Neural cell (in vitro differentiated cells): ENCODE data around the gene IRF1. TPM values are rescaled to one million over a fixed set of nuclear protein-coding genes. Genes with fewer than 3 reads are reported as not detected.

ENCODE experiments used
- H2AFZ ChIP-seq: fragments of 200-600, 300-800 bp; sonication (generic), shearing (Covaris generic); 2 replicates; pipeline ENCODE4 v1.6.0; 2014; ENCODE audit warnings: low read depth, mild to moderate bottlenecking, antibody characterized with exemption, low read length, moderate library complexity
- H3F3A ChIP-seq: fragments of 200-600 bp; shearing (Covaris generic); 2 replicates; pipeline ENCODE4 v1.6.1; 2016; ENCODE audit warnings: mild to moderate bottlenecking, moderate library complexity, mixed read lengths, antibody characterized with exemption, low read length; ENCODE audit not compliant: insufficient read depth, poor library complexity, severe bottlenecking
- H3K27ac ChIP-seq: fragments of 200-600, 300-800 bp; sonication (generic), shearing (Covaris generic); 2 replicates; pipeline ENCODE4 v1.5.1; 2014; ENCODE audit warnings: mild to moderate bottlenecking, low read length, moderate library complexity
- H3K27me3 ChIP-seq: fragments of 300-800, 200-600 bp; sonication (generic), shearing (Covaris generic); 2 replicates; pipeline ENCODE4 v1.6.0; 2014; ENCODE audit warnings: mild to moderate bottlenecking, low read depth, low read length, moderate library complexity; ENCODE audit not compliant: insufficient read depth
- H3K36me3 ChIP-seq: fragments of 300-800, 200-600 bp; sonication (generic), shearing (Covaris generic); 2 replicates; pipeline ENCODE4 v1.5.1; 2014; ENCODE audit warnings: mild to moderate bottlenecking, antibody characterized with exemption, low read length, moderate library complexity; ENCODE audit not compliant: insufficient read depth
- H3K4me2 ChIP-seq: fragments of 300-800, 200-600 bp; sonication (generic), shearing (Covaris generic); 2 replicates; pipeline ENCODE4 v1.6.0; 2014; ENCODE audit warnings: mild to moderate bottlenecking, low read length
- H3K4me3 ChIP-seq: fragments of 300-800, 200-600 bp; sonication (generic), shearing (Covaris generic); 2 replicates; pipeline ENCODE4 v1.5.1; 2014; ENCODE audit warnings: mild to moderate bottlenecking, low read length, moderate library complexity
- H3K79me2 ChIP-seq: fragments of 200-600 bp; shearing (Covaris generic); replicated peaks from 2 replicates; pipeline ENCODE4 v1.6.0; 2014; ENCODE audit warnings: mild to moderate bottlenecking, low read length, moderate library complexity; ENCODE audit not compliant: insufficient read depth
- H3K9ac ChIP-seq: fragments of 300-800, 200-600 bp; sonication (generic), shearing (Covaris generic); 2 replicates; pipeline ENCODE4 v1.6.1; 2016; ENCODE audit warnings: mild to moderate bottlenecking, low read length, mixed read lengths
- H3K9me2 ChIP-seq: fragments of 200-600 bp; shearing (Covaris generic); 2 replicates; pipeline ENCODE4 v1.6.1; 2016; ENCODE audit warnings: mild to moderate bottlenecking, low read length, mixed read lengths; ENCODE audit not compliant: insufficient read depth
- H3K9me3 ChIP-seq: fragments of 200-600, 300-800 bp; sonication (generic), shearing (Covaris generic); 2 replicates; pipeline ENCODE4 v1.6.1; 2016; ENCODE audit warnings: mild to moderate bottlenecking, mixed run types, low read length, moderate library complexity, mixed read lengths
- H4K20me1 ChIP-seq: fragments of 200-600 bp; shearing (Covaris generic); 2 replicates; pipeline ENCODE4 v1.6.1; 2016; ENCODE audit warnings: mild to moderate bottlenecking, mixed run types; ENCODE audit not compliant: insufficient read depth
- EP300 ChIP-seq: fragments of 450-650 bp; conservative IDR thresholded peaks from 2 replicates; pipeline ENCODE4 v1.6.1; 2014; ENCODE audit warnings: antibody characterized with exemption, mild to moderate bottlenecking, moderate library complexity; ENCODE audit not compliant: poor library complexity, severe bottlenecking
- EZH2 ChIP-seq: fragments of 200-600, 300-800 bp; shearing (Covaris generic), sonication (generic); IDR thresholded peaks from 2 replicates; pipeline ENCODE4 v1.6.1; 2014; ENCODE audit warnings: antibody characterized with exemption, low read length, borderline replicate concordance, mild to moderate bottlenecking; ENCODE audit not compliant: insufficient read depth, poor library complexity, severe bottlenecking
- MXI1 ChIP-seq: fragments of 450-650 bp; conservative IDR thresholded peaks from 2 replicates; pipeline ENCODE4 v1.6.1; 2014; ENCODE audit warnings: antibody characterized with exemption, mild to moderate bottlenecking; ENCODE audit not compliant: poor library complexity, severe bottlenecking
- POLR2AphosphoS5 ChIP-seq: IDR thresholded peaks from 2 replicates; pipeline ENCODE4 v1.6.1; 2012
- RAD21 ChIP-seq: fragments of 450-650 bp; conservative IDR thresholded peaks from 2 replicates; pipeline ENCODE4 v1.6.1; 2014; ENCODE audit warnings: antibody characterized with exemption, mild to moderate bottlenecking, moderate library complexity
- REST ChIP-seq: IDR thresholded peaks from 2 replicates; pipeline ENCODE4 v1.6.1; 2012; ENCODE audit warnings: borderline replicate concordance
- SMC3 ChIP-seq: fragments of 450-650 bp; conservative IDR thresholded peaks from 2 replicates; pipeline ENCODE4 v1.6.1; 2014; ENCODE audit warnings: antibody characterized with exemption, mild to moderate bottlenecking, moderate library complexity; ENCODE audit not compliant: poor library complexity
- TAF1 ChIP-seq: IDR thresholded peaks from 2 replicates; pipeline ENCODE4 v1.6.1; 2012; ENCODE audit warnings: low read depth
- polyA plus RNA-seq: library from polyadenylated mRNA; depleted of rRNA; stranded (reverse); fragments of >200 nt; gene quantifications from 2 replicates; pipeline ENCODE4 v1.2.3, GENCODE V29; 2014
- TF ChIP-seq, protein P1 (sequence below): fragments of 450-650 bp; IDR thresholded peaks from 2 replicates; pipeline ENCODE4 v1.5.1; 2014; ENCODE audit warnings: antibody characterized with exemption, mild to moderate bottlenecking, moderate library complexity; ENCODE audit not compliant: poor library complexity, severe bottlenecking

The IRF1 gene
- polyA plus RNA-seq, 1 donor from 2014 or later: 0.67 TPM

DNA sequence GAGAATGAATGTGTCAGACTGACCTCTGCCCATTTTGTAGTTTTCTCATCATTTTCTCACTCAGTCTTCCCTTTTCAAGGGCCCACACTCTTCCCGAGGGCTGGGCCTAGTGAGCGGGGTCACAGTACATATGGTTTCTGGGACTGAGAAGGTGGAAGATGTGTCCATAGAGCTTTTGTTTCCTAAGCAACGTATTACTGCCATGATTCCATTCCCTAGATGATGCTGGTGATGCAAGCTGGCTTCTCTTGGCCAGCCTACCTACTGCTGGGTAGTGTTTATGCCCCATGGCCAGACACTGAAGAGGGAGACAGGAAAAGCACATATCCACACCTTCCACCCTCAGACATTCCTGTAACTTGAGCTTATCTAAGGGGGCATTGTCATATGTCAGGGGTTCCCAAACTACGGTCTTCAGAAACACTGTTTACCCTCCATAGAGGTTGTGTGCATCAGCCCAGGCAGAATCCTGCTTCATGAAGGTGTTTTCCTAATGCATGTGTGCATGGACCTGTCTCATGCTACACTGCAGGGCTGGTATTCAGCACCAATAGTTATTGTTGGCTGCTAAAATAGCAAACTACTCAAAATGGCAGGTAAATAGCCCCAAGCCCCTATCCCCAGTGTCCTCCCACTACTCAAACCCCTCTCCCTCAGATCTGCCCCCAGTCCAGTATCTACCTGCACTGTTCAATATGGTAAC lies 9.5 kb downstream of the IRF1 start:
- Histone ChIP-seq H2AFZ (no peak overlapping the region), H3K9ac (no peak overlapping the region), H3K9me2 (no peaks in the 10 kb centered on the region), H4K20me1 (no peaks in the 10 kb centered on the region), H3K27ac (no peak overlapping the region), H3K9me3 (no peaks in the 10 kb centered on the region), H3K4me2 (no peak overlapping the region), H3K27me3 (no peaks in the 10 kb centered on the region), H3K4me3 (no peak overlapping the region), H3K36me3 (no peaks in the 10 kb centered on the region), H3F3A (no peaks in the 10 kb centered on the region), H3K79me2 (no peaks in the 10 kb centered on the region)
- TF ChIP-seq MXI1 (no peak), EZH2 (no peak), RAD21 (no peak), POLR2AphosphoS5 (no peak), TAF1 (no peak), EP300 (no peak), SMC3 (no peak), REST (no peak)
- TF ChIP-seq, protein P1, sequence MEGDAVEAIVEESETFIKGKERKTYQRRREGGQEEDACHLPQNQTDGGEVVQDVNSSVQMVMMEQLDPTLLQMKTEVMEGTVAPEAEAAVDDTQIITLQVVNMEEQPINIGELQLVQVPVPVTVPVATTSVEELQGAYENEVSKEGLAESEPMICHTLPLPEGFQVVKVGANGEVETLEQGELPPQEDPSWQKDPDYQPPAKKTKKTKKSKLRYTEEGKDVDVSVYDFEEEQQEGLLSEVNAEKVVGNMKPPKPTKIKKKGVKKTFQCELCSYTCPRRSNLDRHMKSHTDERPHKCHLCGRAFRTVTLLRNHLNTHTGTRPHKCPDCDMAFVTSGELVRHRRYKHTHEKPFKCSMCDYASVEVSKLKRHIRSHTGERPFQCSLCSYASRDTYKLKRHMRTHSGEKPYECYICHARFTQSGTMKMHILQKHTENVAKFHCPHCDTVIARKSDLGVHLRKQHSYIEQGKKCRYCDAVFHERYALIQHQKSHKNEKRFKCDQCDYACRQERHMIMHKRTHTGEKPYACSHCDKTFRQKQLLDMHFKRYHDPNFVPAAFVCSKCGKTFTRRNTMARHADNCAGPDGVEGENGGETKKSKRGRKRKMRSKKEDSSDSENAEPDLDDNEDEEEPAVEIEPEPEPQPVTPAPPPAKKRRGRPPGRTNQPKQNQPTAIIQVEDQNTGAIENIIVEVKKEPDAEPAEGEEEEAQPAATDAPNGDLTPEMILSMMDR: no peak

DNA sequence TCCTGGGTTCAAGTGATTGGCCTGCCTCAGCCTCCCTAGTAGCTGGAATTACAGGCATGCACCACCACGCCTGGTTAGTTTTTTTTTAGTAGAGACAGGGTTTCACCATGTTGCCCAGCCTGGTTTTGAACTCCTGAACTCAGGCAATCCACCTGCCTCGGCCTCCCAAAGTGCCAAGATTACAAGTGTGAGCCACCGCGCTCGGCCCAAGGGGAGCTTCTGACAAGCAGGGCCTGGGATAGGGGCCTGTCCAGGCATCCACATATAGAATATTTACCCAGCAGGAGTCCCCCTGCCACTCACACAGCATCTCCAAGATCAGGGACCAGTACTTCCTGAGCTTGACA lies 10.1 kb downstream of the IRF1 start:
- Histone ChIP-seq H3F3A (no peaks in the 10 kb centered on the region), H3K9me2 (no peaks in the 10 kb centered on the region), H3K4me2 (no peak overlapping the region), H3K9ac (no peak overlapping the region), H4K20me1 (no peaks in the 10 kb centered on the region), H3K9me3 (no peaks in the 10 kb centered on the region), H3K27ac (no peak overlapping the region), H3K36me3 (no peaks in the 10 kb centered on the region), H3K79me2 (no peaks in the 10 kb centered on the region), H3K27me3 (no peaks in the 10 kb centered on the region), H2AFZ (no peak overlapping the region), H3K4me3 (no peak overlapping the region)
- TF ChIP-seq TAF1 (no peak), RAD21 (no peak), EZH2 (no peak), EP300 (no peak)
- TF ChIP-seq, protein P1: no peak
